EL (cell line): Measurements from ENCODE around the gene BTG2.

Source experiments
- DNase-seq: peaks from one replicate; pipeline ENCODE4 v3.0.0-alpha.2; 2016

The BTG2 gene

GRCh38 chr1:203320591-203321272 is 15.4 kb downstream of the BTG2 start:
- DNase-seq = peak; percentile 33

- no peak for DNase-seq
Observed at GRCh38 chr1:203321273-203322052, 16.1 kb downstream of the BTG2 start.

- DNase-seq = no peak
Observed at GRCh38 chr1:203322500-203323179, 17.3 kb downstream of the BTG2 start.

- DNase-seq = no peak
Observed at GRCh38 chr1:203323587-203323986, 18.3 kb downstream of the BTG2 start.

- DNase-seq = no peak
Observed at GRCh38 chr1:203324105-203325025, 19.0 kb downstream of the BTG2 start.

GRCh38 chr1:203325026-203325417 is 19.7 kb downstream of the BTG2 start:
- DNase-seq = no peak

GRCh38 chr1:203325418-203326091 is 20.2 kb downstream of the BTG2 start:
- no peak for DNase-seq

- DNase-seq = peak; percentile 84
Observed at GRCh38 chr1:203326830-203327683, 21.7 kb downstream of the BTG2 start.

GRCh38 chr1:203327684-203328457 is 22.6 kb downstream of the BTG2 start:
- DNase-seq = peak; percentile 70

GRCh38 chr1:203328714-203329122 is 23.4 kb downstream of the BTG2 start:
- no peak for DNase-seq

- no peak for DNase-seq
Observed at GRCh38 chr1:203331224-203331623, 25.9 kb downstream of the BTG2 start.

- DNase-seq = no peak
Observed at GRCh38 chr1:203335503-203335902, 30.2 kb downstream of the BTG2 start.

- no peak for DNase-seq
Observed at GRCh38 chr1:203336097-203336496, 30.8 kb downstream of the BTG2 start.

GRCh38 chr1:203338335-203339036 is 33.2 kb downstream of the BTG2 start:
- peak; percentile 58 for DNase-seq

- DNase-seq = peak; percentile 75
Observed at GRCh38 chr1:203340112-203340790, 34.9 kb downstream of the BTG2 start.

GRCh38 chr1:203342192-203342940 is 37.0 kb downstream of the BTG2 start:
- DNase-seq = peak; percentile 33

- no peak for DNase-seq
Observed at GRCh38 chr1:203343956-203344754, 38.8 kb downstream of the BTG2 start.
